ELR (cell line): Measurements from ENCODE around the gene GSS.
"Not testable (repeated sequence)": the region's sequence is repeated elsewhere in the genome, so short reads cannot be mapped to it uniquely, and the experiment has no call there.

Experiments used
- DNase-seq: peaks from one replicate; pipeline ENCODE4 v3.0.0-alpha.2; 2015; ENCODE audit warnings: low read depth

The GSS gene

DNA sequence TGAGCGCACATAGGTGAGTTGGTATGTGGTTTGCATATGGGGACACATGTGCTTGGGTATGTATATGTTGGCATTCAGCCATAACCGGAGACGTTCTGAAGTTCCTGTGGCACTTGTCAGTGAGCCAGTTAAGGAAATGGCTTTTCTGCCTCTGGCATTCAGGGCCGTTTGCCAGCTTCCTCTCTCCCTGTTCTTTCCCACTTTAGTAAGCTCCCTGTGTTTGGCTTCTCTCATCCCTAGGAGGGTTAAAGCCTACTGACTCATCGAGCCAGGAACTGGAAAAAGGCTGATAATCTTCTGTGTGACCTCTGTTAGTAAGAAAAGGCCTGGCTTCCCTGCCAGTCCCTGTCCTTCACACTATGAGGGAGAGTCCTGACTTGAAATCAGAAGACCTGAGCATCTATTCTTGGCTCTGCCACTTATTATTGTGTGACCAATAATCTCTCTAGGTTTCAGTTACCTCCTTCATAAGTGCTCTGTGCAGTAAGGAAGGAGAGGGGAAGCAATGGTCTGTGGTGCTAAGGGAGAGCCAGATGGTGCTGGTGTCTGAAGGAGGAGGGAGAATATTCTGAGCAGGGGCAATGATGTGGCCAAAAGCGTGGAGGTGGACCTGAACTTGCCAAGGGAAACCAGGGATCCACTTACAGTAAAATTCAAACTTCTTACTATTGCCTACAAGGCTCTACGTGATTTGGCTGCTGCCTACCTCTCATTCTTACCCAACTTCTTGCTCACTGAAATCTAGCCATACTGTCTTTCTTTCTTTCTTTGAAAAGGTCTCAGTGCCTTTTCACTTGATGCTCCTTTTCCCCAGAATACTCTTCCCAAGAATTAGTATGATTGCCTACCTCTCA lies 47.8 kb downstream of the GSS start:
- DNase-seq: peak; percentile 99

DNA sequence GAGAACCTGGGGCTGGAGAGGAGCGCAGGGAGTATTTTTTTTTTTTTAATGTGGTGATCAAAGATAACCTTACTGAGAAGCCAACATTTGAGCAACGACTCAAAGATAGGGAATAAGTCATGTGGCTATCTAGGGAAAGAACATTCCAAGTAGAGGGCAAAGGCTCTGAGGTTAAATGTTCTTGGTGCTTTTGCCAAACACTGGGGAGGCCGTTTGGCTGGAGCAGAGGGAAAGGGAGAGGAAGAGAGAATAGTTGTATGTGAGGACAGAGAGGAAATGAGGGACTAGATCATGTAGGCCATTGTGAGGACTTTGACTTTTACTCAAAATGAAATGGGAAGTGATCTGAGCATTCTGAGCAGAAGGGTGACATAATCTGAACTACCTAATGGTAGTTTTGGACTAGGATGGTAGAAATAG lies 51.4 kb downstream of the GSS start:
- DNase-seq: no peak

DNA sequence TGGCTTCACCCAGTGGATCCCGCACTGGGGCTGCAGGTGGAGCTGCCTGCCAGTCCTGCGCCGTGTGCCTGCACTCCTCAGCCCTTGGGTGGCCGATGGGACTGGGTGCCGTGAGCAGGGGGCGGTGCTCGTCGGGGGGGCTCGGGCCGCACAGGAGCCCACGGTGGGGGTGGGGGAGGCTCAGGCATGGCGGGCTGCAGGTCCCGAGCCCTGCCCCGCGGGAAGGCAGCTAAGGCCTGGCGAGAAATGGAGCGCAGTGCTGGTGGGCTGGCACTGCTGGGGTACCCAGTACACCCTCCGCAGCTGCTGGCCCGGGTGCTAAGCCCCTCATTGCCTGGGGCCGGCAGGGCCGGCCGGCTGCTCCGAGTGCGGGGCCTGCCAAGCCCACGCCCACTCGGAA lies 56.9 kb downstream of the GSS start:
- not testable (repeated sequence) for DNase-seq

DNA sequence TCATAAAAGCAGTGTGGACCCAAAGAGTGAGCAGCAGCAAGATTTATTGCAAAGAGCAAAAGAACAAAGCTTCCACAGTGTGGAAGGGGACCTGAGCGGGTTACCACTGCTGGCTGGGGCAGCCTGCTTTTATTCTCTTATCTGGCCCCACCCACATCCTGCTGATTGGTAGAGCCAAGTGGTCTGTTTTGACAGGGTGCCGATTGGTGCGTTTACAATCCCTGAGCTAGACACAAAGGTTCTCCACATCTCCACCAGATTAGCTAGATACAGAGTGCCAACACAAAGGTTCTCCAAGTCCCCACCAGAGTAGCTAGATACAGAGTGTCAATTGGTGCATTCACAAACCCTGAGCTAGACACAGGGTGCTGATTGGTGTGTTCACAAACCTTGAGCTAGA lies 57.5 kb downstream of the GSS start:
- DNase-seq: not testable (repeated sequence)

DNA sequence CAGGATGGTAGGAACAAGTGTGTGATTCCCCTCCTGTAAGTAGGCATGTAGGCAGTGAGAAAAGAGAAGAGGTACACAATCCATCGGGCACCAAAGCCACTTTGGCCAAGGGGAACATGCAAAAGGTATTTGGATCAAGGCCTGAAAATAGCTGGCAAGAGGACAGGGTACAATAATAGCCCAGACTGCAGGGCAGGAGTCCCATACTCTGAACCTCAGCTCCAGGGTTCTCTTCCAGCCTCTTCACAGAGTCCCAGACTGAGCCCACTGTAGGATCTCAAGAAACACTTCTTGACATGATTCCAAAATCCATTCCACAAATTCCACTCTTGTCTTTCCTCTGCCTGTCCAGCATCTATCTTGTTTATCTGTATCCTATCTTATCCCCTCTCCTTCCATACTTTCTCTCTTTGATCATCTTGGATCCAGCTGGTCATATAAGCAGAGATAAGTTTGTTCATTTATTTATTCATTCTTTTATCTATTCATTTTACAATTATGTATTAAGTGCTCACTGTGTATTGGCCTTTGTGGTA lies 59.5 kb downstream of the GSS start:
- no peak for DNase-seq

DNA sequence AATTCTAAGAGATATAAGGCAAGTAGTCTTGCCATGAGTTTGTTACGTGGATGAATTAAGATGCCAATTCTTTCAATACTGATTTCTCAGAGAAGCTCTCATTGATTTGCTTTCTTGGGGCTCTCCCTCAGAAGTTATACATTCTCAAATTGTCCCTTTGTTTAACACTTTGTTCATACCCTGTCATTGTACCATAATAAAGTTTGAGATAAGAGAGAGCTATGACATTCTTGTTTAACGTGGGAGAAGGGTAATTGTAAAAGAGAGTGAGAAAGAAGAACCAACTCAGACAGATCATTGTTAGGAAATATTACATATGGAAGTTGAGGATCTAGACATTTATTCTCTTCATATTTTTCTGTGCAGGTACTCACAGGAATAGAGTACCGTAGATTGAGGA lies 60.1 kb downstream of the GSS start:
- DNase-seq: no peak

DNA sequence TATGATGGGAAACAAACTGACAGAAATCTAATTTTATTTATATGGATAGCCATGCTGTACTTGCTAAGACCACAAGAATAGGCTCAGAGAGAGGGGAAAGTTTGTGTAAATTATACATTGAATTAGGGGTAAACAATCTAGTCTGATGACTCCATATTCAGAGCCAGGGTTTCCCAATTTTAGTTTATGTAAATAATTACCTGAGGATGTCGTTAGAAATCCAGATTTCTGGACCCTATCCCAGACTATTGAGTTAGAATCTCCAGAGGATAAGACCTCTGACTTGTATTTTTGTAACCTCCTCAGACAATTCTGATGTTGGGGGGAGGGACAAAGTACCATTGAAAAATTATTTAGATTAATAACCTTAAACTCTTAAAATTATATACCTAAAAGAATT lies 60.9 kb downstream of the GSS start:
- DNase-seq: no peak

DNA sequence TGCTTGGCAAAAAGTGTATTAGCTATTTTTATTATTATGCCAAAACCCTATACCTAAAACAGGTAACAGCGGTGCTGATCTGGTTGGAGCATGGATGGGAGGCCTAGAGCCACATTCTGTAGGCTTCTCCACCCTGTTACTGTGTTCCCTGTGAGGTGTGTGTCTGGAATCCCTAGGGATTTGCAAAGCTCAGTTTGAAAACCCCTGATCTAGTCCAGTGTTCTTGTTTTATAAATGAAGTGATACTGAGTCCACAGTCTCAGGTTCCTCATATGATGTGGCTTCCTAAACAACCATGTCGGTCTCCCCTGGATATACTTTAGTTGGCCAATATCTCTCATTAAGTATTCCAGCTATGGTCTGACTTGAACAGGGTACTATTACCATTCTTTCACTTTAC lies 62.9 kb downstream of the GSS start:
- DNase-seq: no peak

DNA sequence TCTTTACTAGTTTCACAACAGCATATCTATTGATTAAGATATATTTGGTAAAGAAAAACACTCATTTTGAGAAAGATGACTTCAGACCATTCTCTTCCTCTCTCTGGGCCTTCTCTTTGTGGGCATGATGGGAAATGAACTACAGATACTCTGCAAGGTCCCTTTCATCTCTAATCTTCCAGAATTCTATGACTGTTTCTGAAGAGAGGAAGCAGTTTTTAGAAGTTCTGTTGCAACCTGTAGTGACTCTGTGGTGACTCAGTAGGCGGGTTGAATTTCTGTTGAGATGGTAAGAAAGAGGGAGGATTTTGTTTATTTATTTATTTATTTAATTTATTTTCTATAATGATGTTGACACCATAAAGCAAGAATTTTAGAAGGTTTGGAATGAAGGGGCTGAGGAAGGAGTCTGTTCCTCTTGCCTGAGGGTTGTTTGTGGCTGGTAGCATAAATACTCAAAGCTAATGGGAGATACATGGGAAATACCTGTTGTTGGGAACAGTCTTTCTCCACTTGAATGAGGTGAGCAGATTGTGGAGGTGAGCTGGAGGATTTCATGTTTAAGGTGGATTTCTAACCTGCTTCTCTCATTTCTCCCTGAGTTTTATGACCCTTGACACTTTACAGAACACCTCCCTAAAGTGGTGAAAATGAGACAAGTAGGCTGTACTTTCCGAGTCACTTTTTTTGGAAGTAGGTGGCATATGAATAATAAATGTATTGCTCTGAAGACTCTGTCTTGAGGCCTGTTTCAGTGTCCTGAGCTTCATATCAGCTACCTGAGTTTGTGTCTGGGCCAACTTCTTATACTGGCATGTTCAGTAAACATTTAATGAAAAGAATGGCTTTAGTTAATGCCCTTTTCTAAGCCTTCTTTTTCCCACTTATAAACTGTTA lies 64.2 kb downstream of the GSS start:
- DNase-seq: peak; percentile 91

DNA sequence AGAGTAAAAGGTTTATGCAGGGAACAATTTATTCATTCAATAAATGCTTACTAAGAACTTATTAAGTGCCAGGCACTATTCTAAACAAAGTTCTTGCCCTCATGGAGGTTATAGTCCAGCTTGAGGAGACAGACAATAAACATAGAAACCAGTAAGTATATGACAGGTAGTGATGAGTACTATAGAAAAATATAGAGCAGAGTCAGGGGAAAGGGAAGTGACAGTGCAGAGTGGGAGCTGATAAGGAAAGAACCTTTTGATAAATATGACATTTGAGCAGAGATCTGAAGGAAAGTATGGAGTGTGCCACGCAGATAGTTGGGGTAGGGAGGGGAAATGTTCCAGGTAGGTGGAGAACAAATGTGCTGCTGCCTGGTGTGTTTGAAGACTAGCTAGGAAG lies 67.1 kb downstream of the GSS start:
- no peak for DNase-seq

DNA sequence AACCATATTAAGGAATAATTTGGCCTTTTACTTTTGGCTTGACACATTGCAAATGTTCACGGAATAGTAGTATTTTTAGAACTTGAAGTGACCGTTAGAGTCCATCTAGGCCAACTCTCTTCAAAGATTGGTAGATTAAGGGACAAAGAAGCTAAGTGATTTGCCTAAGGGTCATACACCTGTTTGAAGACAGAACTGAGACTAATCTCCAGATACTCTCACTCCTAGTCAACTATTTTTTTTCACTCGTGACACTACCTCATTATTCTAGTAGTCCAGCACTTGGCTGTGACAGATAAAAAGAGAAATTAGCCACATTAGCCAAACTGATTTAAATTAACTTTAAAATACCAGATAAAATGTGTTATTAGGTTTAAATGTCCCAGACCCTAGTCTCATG lies 68.6 kb downstream of the GSS start:
- DNase-seq: no peak

DNA sequence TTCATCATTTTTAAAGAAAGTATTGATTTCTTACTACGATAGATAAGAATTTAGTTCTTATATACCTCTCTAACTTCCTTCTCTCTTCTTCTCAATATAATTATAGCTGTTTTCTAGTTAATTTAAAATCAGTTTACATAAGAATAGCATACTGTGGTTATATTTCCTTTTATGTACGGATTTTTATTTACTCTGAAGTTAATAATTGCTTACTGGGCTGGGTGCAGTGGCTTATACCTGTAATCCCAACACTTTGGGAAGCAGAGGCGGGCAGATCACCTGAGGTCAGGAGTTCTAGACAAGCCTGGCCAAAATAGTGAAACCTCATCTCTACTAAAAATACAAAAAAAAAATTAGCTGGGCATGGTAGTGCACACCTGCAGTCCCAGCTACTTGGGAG lies 69.5 kb downstream of the GSS start:
- no peak for DNase-seq

DNA sequence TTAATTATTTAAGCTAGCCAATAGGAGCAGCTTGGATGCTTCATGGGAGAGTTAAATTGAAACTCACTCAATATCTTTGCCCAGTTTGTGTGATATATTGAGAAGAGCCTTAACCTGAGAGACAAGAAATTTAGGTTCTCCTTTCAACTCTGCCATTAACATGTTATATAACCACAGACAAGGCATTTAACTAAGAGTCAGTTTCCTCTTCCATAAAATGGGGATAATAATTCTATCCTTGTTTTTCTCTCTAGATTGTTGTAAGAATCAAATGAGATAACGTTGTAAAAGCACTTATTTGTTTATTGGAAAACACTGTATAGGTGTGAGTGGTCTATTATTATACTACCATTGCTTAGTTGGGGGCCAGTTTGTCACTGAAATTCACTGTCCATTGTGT lies 71.3 kb downstream of the GSS start:
- no peak for DNase-seq

DNA sequence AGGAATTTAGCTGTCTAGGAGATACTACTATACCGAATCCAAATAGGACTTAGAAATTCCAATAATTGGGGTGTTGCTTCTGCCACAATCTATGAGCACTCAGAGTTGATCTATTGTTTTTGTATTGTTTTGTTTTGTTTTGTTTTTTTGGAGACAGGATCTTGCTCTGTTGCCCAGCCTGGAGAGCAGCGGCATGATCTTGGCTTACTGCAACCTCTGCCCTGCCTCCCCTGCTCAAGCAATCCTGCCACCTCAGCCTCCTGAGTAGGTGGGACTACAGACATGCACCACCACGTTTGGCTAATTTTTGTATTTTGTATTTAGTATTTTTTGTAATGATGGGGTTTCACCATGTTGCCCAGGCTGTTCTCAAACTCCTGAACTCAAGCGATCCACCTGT lies 71.8 kb downstream of the GSS start:
- DNase-seq: no peak

DNA sequence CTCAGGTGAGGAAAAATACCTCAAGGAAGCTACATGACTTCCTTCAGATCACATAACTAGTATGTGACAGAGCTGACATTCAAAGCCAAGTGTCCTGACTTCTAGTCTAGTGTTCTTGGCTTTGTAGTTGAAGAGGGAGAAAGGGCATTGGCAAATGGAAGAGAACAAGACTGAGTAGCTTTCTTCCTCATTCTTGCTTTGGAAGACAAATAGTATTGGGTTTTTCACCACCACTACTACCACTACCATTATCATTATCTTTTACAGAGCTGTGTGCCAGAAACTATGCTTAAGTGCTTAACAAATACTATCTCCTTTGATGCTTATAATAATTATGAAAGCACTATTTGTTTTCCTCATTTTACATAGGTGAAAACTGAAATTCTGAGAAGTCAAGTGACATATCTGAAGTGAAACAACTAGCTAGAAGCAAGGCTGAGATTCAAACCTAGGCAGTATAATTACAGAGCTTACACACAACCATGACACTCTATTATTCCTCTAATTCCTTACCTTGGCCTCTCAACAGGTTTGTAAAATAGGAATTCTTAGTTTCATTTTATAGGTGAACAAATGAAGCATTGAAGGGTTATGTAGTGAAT lies 72.4 kb downstream of the GSS start:
- DNase-seq: no peak

DNA sequence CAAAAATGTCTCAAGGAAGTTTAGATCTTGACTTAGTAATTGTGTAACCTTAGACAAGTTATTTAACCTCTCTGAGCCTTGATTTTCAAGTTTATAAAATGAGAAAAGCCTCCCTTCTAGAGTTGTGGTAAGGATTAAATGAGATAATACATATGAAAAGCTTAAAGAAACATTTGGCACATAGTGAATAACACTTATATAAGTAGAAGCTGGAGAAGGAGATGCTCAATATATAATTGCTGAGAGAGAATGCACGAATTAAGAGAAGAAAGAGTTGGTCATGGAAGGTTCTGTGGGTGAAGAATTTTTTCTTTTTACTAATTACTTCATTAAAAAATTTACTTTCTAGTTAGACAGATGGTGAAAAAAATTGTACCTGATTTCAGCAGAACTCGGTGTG lies 73.9 kb downstream of the GSS start:
- DNase-seq: no peak

DNA sequence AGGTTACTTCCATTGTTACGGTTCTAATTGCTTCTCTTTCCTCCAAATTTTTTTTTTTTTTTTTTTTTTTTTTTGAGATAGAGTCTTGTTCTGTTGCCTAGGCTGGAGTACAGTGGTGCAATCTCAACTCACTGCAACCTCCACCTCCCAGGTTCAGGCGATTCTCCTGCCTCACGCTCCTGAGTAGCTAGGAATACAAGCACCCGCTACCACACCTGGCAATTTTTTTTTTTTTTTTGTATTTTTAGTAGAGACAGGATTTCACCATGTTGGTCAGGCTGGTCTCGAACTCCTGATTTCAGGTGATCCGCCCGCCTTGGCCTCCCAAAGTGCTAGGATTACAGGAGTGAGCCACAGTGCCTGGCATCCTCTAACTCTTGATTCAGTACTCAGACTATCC lies 74.6 kb downstream of the GSS start:
- DNase-seq: not testable (repeated sequence)

DNA sequence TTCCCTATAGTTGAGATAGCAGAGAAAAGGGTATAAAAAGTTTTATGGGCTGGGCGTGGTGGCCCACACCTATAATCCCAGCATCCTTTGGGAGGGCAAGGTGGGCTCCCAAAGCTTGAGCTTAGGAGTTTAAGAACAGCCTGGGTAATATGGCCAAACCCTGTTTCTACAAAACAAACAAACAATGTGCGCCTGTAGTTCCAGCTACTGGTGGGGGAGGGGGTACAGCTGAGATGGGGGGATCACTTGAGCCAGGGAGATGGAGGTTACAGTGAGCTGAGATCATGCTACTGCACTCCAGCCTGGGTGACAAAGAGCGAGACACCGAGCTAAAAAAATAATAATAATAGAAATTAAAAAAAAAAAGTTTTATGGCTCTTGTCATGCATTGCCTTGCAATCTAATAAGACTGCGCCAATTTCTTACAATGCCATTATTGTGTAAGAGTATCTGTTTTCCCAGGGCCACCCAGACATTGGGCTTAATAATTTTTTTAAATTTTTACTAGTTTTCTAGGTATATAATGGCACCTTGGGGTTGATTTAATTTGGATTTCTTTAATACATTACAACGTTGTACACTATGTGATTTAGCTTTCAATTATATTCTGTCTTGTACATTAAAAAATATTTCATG lies 75.3 kb downstream of the GSS start:
- no peak for DNase-seq
